Ovary (tissue), 9 donors: ENCODE results near the gene KRT81. TPM values are rescaled to one million over a fixed set of nuclear protein-coding genes. Genes with fewer than 3 reads are reported as not detected.
"Not testable (repeated sequence)": the region's sequence is repeated elsewhere in the genome, so short reads cannot be mapped to it uniquely, and the experiment has no call there.

Source experiments
- DNase-seq, 5 donors: peaks; one replicate each; pipeline ENCODE4 v3.0.0-alpha.2; 2019 to 2020
- H3K27ac ChIP-seq, 2 donors: fragments of 200-600 bp; one replicate each; pipeline versions ENCODE4 v1.5.1 to v1.8.0; 2019 to 2022
- H3K27me3 ChIP-seq: fragments of 200-600 bp; one replicate; pipeline ENCODE4 v1.8.0; 2022
- H3K36me3 ChIP-seq: fragments of 200-600 bp; sonication (generic); one replicate; pipeline ENCODE4 v1.5.1; 2019
- H3K4me1 ChIP-seq: one replicate; pipeline ENCODE4 v1.8.1; 2013; ENCODE audit warnings: mild to moderate bottlenecking, moderate library complexity; ENCODE audit not compliant: insufficient read depth
- H3K4me3 ChIP-seq: fragments of 200-600 bp; sonication (generic); one replicate; pipeline ENCODE4 v1.5.1; 2017
- H3K9me3 ChIP-seq, 2 donors: fragments of 200-600 bp in 1 of 2; sonication (generic) in 1 of 2; one replicate each; pipeline versions ENCODE4 v1.5.1 to v1.8.1; 2013 to 2019; ENCODE audit warnings: mild to moderate bottlenecking in 1 of 2, moderate library complexity in 1 of 2
- CTCF ChIP-seq, 3 donors: fragments of 450-650 bp in 2 of 3; fragments of 200-600 bp in 1 of 3; IDR thresholded peaks; one replicate each; pipeline versions ENCODE4 v1.5.1 to v1.8.0; 2016 to 2022; ENCODE audit warnings: antibody characterized with exemption in 3 of 3, mild to moderate bottlenecking in 1 of 3
- EP300 ChIP-seq: sonication (generic); formaldehyde crosslinking; IDR thresholded peaks from one replicate; pipeline ENCODE4 v1.6.1; 2017; ENCODE audit warnings: antibody characterized with exemption
- POLR2A ChIP-seq: fragments of 450-650 bp; IDR thresholded peaks from one replicate; pipeline ENCODE4 v1.6.1; 2017; ENCODE audit warnings: antibody characterized with exemption, mild to moderate bottlenecking, moderate library complexity
- WGBS, 3 donors: extraction: QIAGEN DNeasy Blood & Tissue Kit in 1 of 3; methylation state at CpG; one replicate each; pipeline versions ENCODE4 v1.1.5 to v1.1.7; 2013 to 2017; 5-methylcytosine and 5-hydroxymethylcytosine counted together
- intact Hi-C, 4 donors: fragments of 100-400 bp; cut with DNase I; formaldehyde crosslinking; loops; one replicate each; pipeline versions ENCODE4 v1.11.0 to v1.15.1; 2022 to 2023
- polyA plus RNA-seq, 2 donors: library from polyadenylated mRNA; stranded (reverse); fragments of 200-250 nt in 1 of 2; fragments of 350-450 nt in 1 of 2; fragmentation: Illumina TruSeq in 1 of 2; extraction: RNeasy Lipid Tissue Mini Kit (QIAGEN cat#74804) in 1 of 2; gene quantifications; one replicate each; pipeline ENCODE4 v1.2.3, GENCODE V29; 2013 to 2014
- total RNA-seq, 7 donors: library from RNA; depleted of rRNA in 2 of 7; stranded (reverse); fragments of >200 nt in 2 of 7; fragmentation: NEBNext Ultra II Directional in 3 of 7; extraction: Animal tissue kit (Norgen Biotek cat#: 25700) in 3 of 7; gene quantifications; one replicate each; pipeline versions ENCODE4 v1.1.0 to v1.2.4, GENCODE V29; 2016 to 2023
- donor health status: DM: no; HTN: no; CAD: no; lungs with moderate emphysema.
- donor health status: DM: no; HTN: no; CAD: no.
- donor health status: Bipolar disorder and iron deficiency.
- donor health status: DM: yes; HTN: yes; CAD: no.
- donor health status: DM: no; HTN: no; CAD: no.
- donor health status: DM: yes; HTN: yes; CAD: no.

Gene KRT81
- total and polyA plus RNA-seq, 9 donors, result 1.2 TPM; not detected in 8

GRCh38 chr12:52298677-52299190 is 7.4 kb upstream of the KRT81 start:
- intact Hi-C loops, result no loop called here
- Histone ChIP-seq H3K36me3 (no peaks in the 10 kb centered on the region), H3K9me3 (no peaks in the 10 kb centered on the region), H3K4me3 (no peak overlapping the region), H3K27me3 (no peaks in the 10 kb centered on the region), H3K4me1 (no peaks in the 10 kb centered on the region), H3K27ac (no peak overlapping the region)
- no peak for TF ChIP-seq EP300
- no peak for TF ChIP-seq CTCF (IDR thresholded peaks at IDR 0.05)
- no peak for TF ChIP-seq POLR2A
- 61 to 75% (median 63%) methylated on average over 4 of the region's 4 CpGs for WGBS, 3 donors
- no peak for DNase-seq

- H3K27me3 ChIP-seq, result no peaks in the 10 kb centered on the region
- no peak for TF ChIP-seq EP300
- WGBS, 3 donors, result 84 to 89% (median 85%) methylated on average over 5 of the region's 5 CpGs
- H3K4me3 ChIP-seq, result no peak overlapping the region
- H3K4me1 ChIP-seq, result no peaks in the 10 kb centered on the region
- H3K27ac ChIP-seq, result no peak overlapping the region
- intact Hi-C loops, result no loop called here
- no peaks in the 10 kb centered on the region for H3K9me3 ChIP-seq
- DNase-seq, result no peak
- H3K36me3 ChIP-seq, result no peaks in the 10 kb centered on the region
Observed at GRCh38 chr12:52296572-52297215, 5.4 kb upstream of the KRT81 start.

- Histone ChIP-seq H3K4me1 (no peaks in the 10 kb centered on the region), H3K4me3 (no peak overlapping the region), H3K27ac (no peak overlapping the region), H3K9me3 (no peaks in the 10 kb centered on the region), H3K27me3 (no peaks in the 10 kb centered on the region), H3K36me3 (no peaks in the 10 kb centered on the region)
- WGBS, 3 donors, result 68 to 72% (median 69%) methylated on average over 1 of the region's 1 CpG
- TF ChIP-seq CTCF (IDR thresholded peaks at IDR 0.05) (no peak), EP300 (no peak), POLR2A (no peak)
- intact Hi-C loops, result no loop called here
- DNase-seq, result no peak
Observed at GRCh38 chr12:52295663-52296062, 4.3 kb upstream of the KRT81 start.

GRCh38 chr12:52294803-52295202 is 3.5 kb upstream of the KRT81 start:
- TF ChIP-seq CTCF (IDR thresholded peaks at IDR 0.05) (no peak), EP300 (no peak), POLR2A (no peak)
- H3K9me3 ChIP-seq, result no peaks in the 10 kb centered on the region
- intact Hi-C loops, result no loop called here
- 43 to 53% (median 53%) methylated on average over 1 of the region's 1 CpG for WGBS, 3 donors
- no peaks in the 10 kb centered on the region for H3K27me3 ChIP-seq
- no peaks in the 10 kb centered on the region for H3K36me3 ChIP-seq
- no peak overlapping the region for H3K4me3 ChIP-seq
- no peaks in the 10 kb centered on the region for H3K4me1 ChIP-seq
- H3K27ac ChIP-seq, result no peak overlapping the region
- no peak for DNase-seq

- intact Hi-C loops, result no loop called here
- Histone ChIP-seq H3K4me3 (no peak overlapping the region), H3K36me3 (no peaks in the 10 kb centered on the region), H3K9me3 (no peaks in the 10 kb centered on the region), H3K4me1 (no peaks in the 10 kb centered on the region), H3K27ac (no peak overlapping the region), H3K27me3 (no peaks in the 10 kb centered on the region)
- no peak for DNase-seq
- no peak for TF ChIP-seq CTCF (IDR thresholded peaks at IDR 0.05)
- no peak for TF ChIP-seq EP300
- TF ChIP-seq POLR2A, result no peak
- 74 to 81% (median 74%) methylated on average over 1 of the region's 1 CpG for WGBS, 3 donors
Observed at GRCh38 chr12:52293926-52294325, 2.6 kb upstream of the KRT81 start.

- H3K4me1 ChIP-seq, H3K27ac ChIP-seq, H3K36me3 ChIP-seq, H3K9me3 ChIP-seq, intact Hi-C loops, H3K27me3 ChIP-seq, H3K4me3 ChIP-seq, DNase-seq: not testable (repeated sequence)
- WGBS, 3 donors, result no CpG with 5 or more reads among the region's 5 CpGs
Observed at GRCh38 chr12:52290483-52291134, 725 bp downstream of the KRT81 start.
